Testis (tissue), 3 donors: ENCODE measurements around the gene NRL. TPM values are rescaled to one million over a fixed set of nuclear protein-coding genes. Genes with fewer than 3 reads are reported as not detected.
A peak's percentile ranks its signal among the peaks of the same experiment; 100 is the strongest.

Experiments used
- DNase-seq: peaks from one replicate; pipeline ENCODE4 v3.0.0-alpha.2; 2019
- H3K27ac ChIP-seq, 2 donors: fragments of 200-600 bp; sonication (generic); one replicate each; pipeline ENCODE4 v1.5.1; 2019
- H3K27me3 ChIP-seq: fragments of 200-600 bp; sonication (generic); one replicate; pipeline ENCODE4 v1.5.1; 2019
- H3K36me3 ChIP-seq: fragments of 200-600 bp; sonication (generic); one replicate; pipeline ENCODE4 v1.5.1; 2017; ENCODE audit warnings: low read depth; ENCODE audit errors: missing control alignments
- H3K4me1 ChIP-seq: fragments of 200-600 bp; sonication (generic); one replicate; pipeline ENCODE4 v1.5.1; 2019
- H3K4me3 ChIP-seq, 2 donors: fragments of 200-600 bp; sonication (generic); one replicate each; pipeline ENCODE4 v1.5.1; 2017 to 2019
- H3K9me3 ChIP-seq: fragments of 200-600 bp; sonication (generic); one replicate; pipeline ENCODE4 v1.5.1; 2017
- CTCF ChIP-seq, 3 experiments: fragments of 450-650 bp in 2 of 3; fragments of 200-600 bp in 1 of 3; sonication (generic) in 1 of 3; IDR thresholded peaks; one replicate each; pipeline ENCODE4 v1.5.1; 2016 to 2019; ENCODE audit warnings: antibody characterized with exemption in 3 of 3, mild to moderate bottlenecking in 2 of 3, moderate library complexity in 1 of 3
- POLR2A ChIP-seq: fragments of 450-650 bp; IDR thresholded peaks from one replicate; pipeline ENCODE4 v1.6.1; 2017; ENCODE audit warnings: antibody characterized with exemption, mild to moderate bottlenecking, moderate library complexity
- WGBS, 2 donors: methylation state at CpG; one replicate each; pipeline ENCODE4 v1.1.5; 2018; 5-methylcytosine and 5-hydroxymethylcytosine counted together
- intact Hi-C: fragments of 100-400 bp; cut with DNase I; formaldehyde crosslinking; loops from one replicate; pipeline ENCODE4 v1.15.1; 2023; ENCODE audit warnings: low total_unique reads
- polyA plus RNA-seq: library from polyadenylated mRNA; stranded (reverse); fragments of 350-450 nt; fragmentation: Illumina TruSeq; extraction: RNeasy Lipid Tissue Mini Kit (QIAGEN cat#74804); gene quantifications from one replicate; pipeline ENCODE4 v1.2.3, GENCODE V29; 2014; ENCODE audit warnings: low read depth, low replicate concordance; ENCODE audit not compliant: insufficient read depth
- total RNA-seq, 2 donors: library from RNA; depleted of rRNA; stranded (reverse); fragments of >200 nt; gene quantifications; one replicate each; pipeline ENCODE4 v1.2.3, GENCODE V29; 2016

The NRL gene
- total and polyA plus RNA-seq, 3 donors from 2014 or later, result 6.6 to 8.3 (median 8.2) TPM

- no peak for TF ChIP-seq CTCF (IDR thresholded peaks at IDR 0.05)
- TF ChIP-seq POLR2A, result no peak
- Histone ChIP-seq H3K4me1 (peaks cover 8% of the 10 kb centered on the region), H3K9me3 (no peaks in the 10 kb centered on the region), H3K4me3 (no peak overlapping the region), H3K36me3 (no peaks in the 10 kb centered on the region), H3K27me3 (no peaks in the 10 kb centered on the region), H3K27ac (no peak overlapping the region)
- intact Hi-C loops, result no loop called here
- WGBS, 2 donors, result 87% methylated on average over 6 of the region's 6 CpGs; no CpG with 5 or more reads in 1 of the 2 donors
- no peak for DNase-seq
These were observed 60.5 kb downstream of the NRL start for GRCh38 chr14:24054324-24054641.

GRCh38 chr14:24053548-24054323 is 61.0 kb downstream of the NRL start:
- no peak overlapping the region for H3K27ac ChIP-seq
- DNase-seq, result no peak
- TF ChIP-seq CTCF (IDR thresholded peaks at IDR 0.05), result no peak
- no peak for TF ChIP-seq POLR2A
- H3K27me3 ChIP-seq, result no peaks in the 10 kb centered on the region
- H3K4me1 ChIP-seq, result peaks cover 8% of the 10 kb centered on the region
- no peak overlapping the region for H3K4me3 ChIP-seq
- no peaks in the 10 kb centered on the region for H3K36me3 ChIP-seq
- H3K9me3 ChIP-seq, result no peaks in the 10 kb centered on the region
- WGBS, 2 donors, result 73 to 83% methylated on average over 8 to 10 of the region's 10 CpGs
- intact Hi-C loops, result no loop called here

- H3K4me1 ChIP-seq, result peaks cover 8% of the 10 kb centered on the region
- no peaks in the 10 kb centered on the region for H3K36me3 ChIP-seq
- DNase-seq, result no peak
- H3K4me3 ChIP-seq, result peak overlapping the region; percentile 64 to 70
- 27 to 45% methylated on average over 15 to 20 of the region's 20 CpGs for WGBS, 2 donors
- H3K27me3 ChIP-seq, result no peaks in the 10 kb centered on the region
- intact Hi-C loops, result no loop called here
- no peak overlapping the region for H3K27ac ChIP-seq
- no peak for TF ChIP-seq POLR2A
- no peak for TF ChIP-seq CTCF (IDR thresholded peaks at IDR 0.05)
- no peaks in the 10 kb centered on the region for H3K9me3 ChIP-seq
These were observed 61.8 kb downstream of the NRL start for GRCh38 chr14:24052656-24053547.

- H3K4me1 ChIP-seq, result peaks cover 8% of the 10 kb centered on the region
- intact Hi-C loops, result no loop called here
- WGBS, 2 donors, result 0 to 1% methylated on average over 31 to 48 of the region's 92 CpGs
- no peaks in the 10 kb centered on the region for H3K9me3 ChIP-seq
- peak; percentile 77 for DNase-seq
- peak within 1 kb of the TSS; percentile 64 to 70 for H3K4me3 ChIP-seq
- no peak for TF ChIP-seq CTCF (IDR thresholded peaks at IDR 0.05)
- no peak for TF ChIP-seq POLR2A
- H3K27ac ChIP-seq, result peak within 1 kb of the TSS; percentile 48 to 59
- no peaks in the 10 kb centered on the region for H3K36me3 ChIP-seq
- H3K27me3 ChIP-seq, result no peaks in the 10 kb centered on the region
These were observed 62.7 kb downstream of the NRL start, which contains the start of gene CARMIL3 for GRCh38 chr14:24051789-24052655. Gene CARMIL3 (plus strand): TSS chr14:24052009. CDS start chr14:24052154, 145 bp downstream.
